ENCODE measurements around the gene EPAS1.

EPAS1 gene

DNA sequence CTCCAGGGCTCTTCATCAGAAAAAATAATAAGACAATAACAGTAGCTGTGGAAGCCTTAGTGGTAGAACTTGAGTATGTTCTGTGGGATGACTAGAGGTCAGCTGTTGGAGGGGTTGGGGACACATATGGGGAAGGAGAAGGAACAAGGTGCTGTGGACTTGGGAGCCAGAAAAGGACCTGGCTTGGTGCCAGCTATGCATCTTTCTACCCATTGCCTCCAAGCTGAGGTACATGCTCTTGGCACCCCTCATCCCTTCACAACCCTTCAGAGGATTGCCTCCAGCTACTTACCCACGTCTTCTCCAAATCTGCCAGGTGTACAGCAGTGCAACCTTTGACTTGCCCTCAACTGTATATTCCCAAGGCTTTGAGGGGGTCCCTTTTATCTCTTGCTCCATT is 15.3 kb upstream of the EPAS1 start:
- FAIRE-seq (no peak), DNase-seq (ENCODE audit: insufficient read length, low spot score) (no peak)
- TF ChIP-seq, protein P1, sequence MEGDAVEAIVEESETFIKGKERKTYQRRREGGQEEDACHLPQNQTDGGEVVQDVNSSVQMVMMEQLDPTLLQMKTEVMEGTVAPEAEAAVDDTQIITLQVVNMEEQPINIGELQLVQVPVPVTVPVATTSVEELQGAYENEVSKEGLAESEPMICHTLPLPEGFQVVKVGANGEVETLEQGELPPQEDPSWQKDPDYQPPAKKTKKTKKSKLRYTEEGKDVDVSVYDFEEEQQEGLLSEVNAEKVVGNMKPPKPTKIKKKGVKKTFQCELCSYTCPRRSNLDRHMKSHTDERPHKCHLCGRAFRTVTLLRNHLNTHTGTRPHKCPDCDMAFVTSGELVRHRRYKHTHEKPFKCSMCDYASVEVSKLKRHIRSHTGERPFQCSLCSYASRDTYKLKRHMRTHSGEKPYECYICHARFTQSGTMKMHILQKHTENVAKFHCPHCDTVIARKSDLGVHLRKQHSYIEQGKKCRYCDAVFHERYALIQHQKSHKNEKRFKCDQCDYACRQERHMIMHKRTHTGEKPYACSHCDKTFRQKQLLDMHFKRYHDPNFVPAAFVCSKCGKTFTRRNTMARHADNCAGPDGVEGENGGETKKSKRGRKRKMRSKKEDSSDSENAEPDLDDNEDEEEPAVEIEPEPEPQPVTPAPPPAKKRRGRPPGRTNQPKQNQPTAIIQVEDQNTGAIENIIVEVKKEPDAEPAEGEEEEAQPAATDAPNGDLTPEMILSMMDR (IDR thresholded peaks at IDR 0.05; ENCODE audit: insufficient read depth, missing control alignments): no peak

DNA sequence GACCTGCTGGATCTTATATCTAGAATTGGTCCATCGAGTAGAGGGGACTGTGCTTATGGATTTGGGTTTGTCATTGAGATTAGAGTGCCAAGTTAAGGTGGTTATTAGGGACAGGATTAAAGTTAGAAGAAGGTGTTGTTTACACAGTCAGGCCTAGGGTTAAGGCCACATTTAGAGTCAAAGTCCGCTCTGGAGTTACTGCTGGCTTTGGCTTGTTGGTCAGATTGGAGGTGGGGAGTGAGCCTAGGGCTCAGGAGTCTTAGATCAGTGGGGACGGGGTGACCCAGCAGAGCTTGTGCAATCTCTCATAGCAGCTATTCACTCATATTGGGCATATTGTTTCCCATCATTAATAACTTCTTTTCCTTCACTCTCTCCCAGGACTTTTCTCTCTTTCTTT is 13.5 kb upstream of the EPAS1 start:
- no peak for DNase-seq (ENCODE audit: insufficient read length, low spot score)
- no peak for FAIRE-seq
- TF ChIP-seq, protein P1 (IDR thresholded peaks at IDR 0.05; ENCODE audit: insufficient read depth, missing control alignments): no peak

DNA sequence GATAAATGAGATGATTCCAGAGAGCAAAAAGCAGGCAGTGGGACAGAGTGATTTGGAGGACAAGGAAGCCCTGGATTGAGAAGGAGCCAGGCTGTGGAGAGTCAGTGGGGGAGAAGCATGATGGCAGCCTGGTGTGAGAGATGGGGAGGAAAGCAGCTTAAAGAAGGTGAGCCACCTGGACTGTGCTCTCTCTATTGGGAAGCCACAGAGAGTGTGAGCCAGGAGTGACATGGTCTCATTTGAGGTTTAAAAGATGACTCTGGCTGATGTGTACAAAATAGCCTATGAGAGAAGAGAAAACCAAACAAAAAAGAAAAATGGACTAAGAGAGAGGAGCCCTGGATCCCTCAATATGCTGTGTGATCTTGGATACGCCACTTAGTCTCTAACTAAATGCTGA is 12.9 kb upstream of the EPAS1 start:
- TF ChIP-seq, protein P1 (IDR thresholded peaks at IDR 0.05; ENCODE audit: insufficient read depth, missing control alignments): no peak

DNA sequence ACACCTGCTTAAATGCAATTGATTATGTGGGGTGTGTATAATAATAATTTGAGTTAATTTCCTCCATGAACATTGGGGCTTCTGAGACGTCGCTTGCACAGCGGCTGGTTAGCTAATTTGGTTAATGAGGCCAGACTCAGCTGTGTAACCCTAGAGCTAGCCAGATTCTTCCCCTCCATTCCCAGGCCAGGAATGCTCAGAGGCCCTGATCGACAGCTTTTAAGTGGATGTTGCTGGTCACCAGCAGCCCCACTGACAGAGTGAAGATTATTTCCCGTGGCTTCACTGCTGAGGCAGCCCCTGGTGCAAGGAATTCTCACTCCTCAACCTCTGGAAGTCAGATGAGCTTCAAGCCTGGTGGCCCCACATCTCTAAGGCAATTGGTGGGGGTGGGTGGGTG is 12.4 kb upstream of the EPAS1 start:
- FAIRE-seq (no peak), DNase-seq (ENCODE audit: insufficient read length, low spot score) (no peak)
- TF ChIP-seq, protein P1 (IDR thresholded peaks at IDR 0.05; ENCODE audit: insufficient read depth, missing control alignments): no peak

More for the DNA sequence above, 12.9 kb upstream of the EPAS1 start:
- no peak for DNase-seq (ENCODE audit: insufficient read length, low spot score)
- no peak for FAIRE-seq

DNA sequence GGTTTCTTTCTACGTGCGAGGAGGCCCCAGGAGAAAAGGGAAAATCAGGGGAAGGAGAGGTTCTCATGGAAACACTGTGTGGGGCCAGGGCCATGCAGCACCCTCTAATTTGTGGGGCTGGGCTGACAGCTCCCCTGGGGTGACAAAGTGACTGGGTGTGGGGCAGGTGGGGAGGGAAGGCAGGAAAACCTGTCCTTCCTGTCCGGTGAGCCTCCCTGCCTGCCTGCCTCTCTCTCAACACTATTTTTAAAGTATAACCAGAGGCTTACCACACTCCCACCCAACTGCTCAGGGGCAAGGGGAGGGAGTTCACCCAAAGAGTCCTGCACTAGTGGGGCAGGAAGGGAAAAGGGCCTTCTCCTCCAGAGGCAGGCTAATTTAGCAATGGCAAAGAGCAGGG is 10.5 kb upstream of the EPAS1 start:
- FAIRE-seq (no peak), DNase-seq (ENCODE audit: insufficient read length, low spot score) (no peak)
- TF ChIP-seq, protein P1 (IDR thresholded peaks at IDR 0.05; ENCODE audit: insufficient read depth, missing control alignments): no peak

DNA sequence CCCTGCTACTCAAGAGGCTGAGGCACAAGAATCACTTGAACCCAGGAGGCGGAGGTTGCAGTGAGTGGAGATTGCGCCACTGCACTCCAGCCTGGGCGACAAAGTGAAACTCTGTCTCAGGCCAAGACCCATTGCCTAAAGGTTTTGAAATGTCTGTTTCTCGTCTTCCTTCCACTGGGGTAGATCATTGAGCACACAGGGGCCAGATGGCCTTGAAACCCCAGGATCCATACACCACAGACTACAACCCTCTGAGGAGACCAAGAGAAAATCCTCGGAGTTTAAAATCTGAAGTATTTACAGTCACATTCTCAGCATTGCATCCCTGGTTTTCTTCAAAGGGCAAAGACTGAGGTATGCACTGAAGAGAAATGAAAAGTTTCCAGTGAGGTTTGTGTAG is 7.1 kb upstream of the EPAS1 start:
- TF ChIP-seq, protein P1 (IDR thresholded peaks at IDR 0.05; ENCODE audit: insufficient read depth, missing control alignments): no peak
- no peak for DNase-seq (ENCODE audit: insufficient read length, low spot score)
- no peak for FAIRE-seq

DNA sequence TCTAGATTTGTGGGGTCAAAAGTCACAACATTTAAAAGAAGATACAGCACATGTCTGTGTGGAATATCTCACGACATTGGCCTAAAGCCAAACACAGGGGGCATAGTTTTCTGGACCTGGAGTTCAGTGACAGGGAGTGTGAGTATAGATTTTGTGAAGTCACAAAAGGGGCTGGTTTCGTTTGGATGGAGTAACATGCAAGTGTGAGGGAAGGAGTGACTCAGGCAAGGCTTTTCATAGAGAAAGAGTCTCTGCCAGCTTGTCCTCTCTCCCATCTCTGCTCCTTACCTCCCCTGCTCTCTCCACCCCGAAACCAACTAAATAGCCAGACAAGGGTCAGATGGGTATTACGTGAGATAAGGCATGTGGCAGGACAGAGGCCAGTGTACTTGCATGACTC is 3.7 kb upstream of the EPAS1 start:
- TF ChIP-seq, protein P1 (IDR thresholded peaks at IDR 0.05; ENCODE audit: insufficient read depth, missing control alignments): no peak
- DNase-seq (ENCODE audit: insufficient read length, low spot score) (no peak), FAIRE-seq (no peak)

All from D721Med (cell line).